Measurements from ENCODE around the gene MYO9A. TPM values are rescaled to one million over a fixed set of nuclear protein-coding genes. Genes with fewer than 3 reads are reported as not detected.

Gene MYO9A
- total RNA-seq, 1 donor from 2014 or later: 31.4 TPM

DNA sequence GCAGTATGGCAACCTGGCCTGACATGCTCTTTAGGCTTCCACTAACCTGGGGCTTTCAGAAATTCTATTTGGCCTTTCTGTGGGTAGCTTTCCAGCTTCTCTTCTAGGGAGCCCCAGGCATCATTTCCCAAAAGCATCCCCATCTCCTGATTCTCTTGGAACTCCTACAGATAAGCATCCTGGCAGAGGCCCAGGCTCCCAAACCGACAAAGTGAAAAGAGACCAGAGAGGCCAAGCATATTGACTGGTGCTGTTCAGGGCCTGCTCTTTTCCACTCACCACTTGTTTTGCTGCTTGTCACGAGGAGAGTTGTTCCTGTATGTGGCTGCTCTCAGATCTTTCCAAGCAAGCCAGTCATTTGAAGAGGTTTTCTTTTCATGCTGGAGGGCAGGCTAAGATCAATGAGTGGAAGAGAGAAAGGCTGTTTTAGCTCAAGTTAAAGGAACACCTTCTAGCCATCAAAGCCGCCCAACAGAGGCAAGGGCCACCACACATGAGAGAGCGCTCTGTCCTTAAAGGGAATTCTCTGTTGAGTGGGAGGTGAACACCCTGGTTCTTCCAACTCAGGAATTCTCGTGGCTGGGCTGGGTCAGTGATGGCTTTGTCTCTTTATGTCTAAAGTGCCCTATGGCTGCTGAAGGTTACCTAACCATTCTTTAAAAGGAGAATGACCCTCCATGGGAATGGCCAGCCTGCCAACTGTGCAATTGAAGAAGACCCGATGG is 338.7 kb downstream of the MYO9A start:
- DNase-seq (ENCODE audit: low spot score): no peak
- intact Hi-C loops (cut with DNase I): no loop called here

DNA sequence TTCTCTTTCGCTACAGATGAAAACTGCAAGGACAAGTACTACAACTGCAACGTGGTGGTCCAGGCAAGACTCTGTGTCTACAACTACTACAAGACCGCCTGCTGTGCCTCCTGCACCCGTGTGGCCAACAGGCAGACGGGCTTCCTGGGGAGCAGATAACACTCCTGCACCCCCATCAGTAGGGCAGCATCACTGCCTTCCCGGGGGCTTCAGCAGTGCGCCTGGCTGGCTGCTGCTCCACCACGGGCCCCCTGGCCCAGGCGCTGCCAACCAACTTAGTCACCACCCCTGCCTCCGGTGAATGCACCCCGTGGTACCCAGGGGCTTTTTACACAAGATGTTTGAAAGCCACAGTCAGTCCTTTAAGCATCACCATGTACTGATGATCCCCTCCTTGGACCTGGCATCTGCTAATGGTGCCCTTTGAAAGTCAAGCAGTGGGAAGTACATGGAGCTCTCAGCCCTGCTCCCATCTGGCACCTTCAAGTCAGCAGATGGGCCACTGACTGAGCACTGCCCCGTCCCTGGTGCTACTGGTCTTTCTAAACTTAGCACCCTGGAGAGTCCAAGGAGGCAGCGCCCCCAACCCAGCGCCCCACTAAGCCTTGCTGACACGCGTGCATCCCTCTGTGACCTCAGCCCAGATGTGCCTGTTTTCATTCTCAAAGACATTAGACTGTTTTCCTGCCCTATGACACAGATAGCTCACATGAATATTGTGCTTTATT is 340.6 kb downstream of the MYO9A start:
- no peak for DNase-seq (ENCODE audit: low spot score)
- intact Hi-C loops (cut with DNase I): no loop called here

DNA sequence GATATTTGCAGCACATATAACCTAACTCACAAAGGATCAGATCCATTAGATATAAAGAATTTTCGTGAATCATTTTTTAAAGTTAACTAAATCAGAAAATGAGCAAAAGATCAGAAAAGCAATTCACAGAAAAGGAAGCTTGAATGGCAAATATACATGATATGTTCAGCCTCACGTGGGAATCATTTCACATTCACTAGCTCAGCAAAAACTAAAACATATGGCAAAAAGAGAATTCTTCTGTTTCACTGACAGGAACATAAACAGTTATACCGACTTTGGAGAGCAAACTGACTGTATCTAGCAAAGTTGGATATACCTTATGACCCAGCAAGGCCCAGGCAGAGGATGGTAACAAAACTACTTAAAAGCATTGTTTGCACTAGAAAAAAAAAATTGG is 341.6 kb downstream of the MYO9A start:
- intact Hi-C loops (cut with DNase I): no loop called here
- no peak for DNase-seq (ENCODE audit: low spot score)

DNA sequence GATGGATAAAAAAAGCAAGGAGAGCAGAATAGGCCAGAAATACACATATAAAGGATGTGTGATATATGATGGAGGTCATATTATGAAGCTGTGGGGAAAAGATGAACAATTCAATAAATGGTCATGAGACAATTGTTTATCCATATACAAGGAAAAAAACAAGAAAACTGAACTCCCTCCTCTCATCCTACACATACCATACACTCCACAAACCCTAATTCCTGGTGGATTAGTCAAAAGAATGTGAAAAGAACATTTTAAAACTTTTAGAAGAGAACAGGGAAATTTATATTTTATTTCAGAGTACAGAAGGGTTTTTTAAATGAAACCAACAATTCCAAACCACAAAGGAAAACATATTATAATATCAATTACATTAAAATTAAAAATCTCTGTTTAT is 342.1 kb downstream of the MYO9A start:
- DNase-seq (ENCODE audit: low spot score): no peak
- intact Hi-C loops (cut with DNase I): no loop called here

DNA sequence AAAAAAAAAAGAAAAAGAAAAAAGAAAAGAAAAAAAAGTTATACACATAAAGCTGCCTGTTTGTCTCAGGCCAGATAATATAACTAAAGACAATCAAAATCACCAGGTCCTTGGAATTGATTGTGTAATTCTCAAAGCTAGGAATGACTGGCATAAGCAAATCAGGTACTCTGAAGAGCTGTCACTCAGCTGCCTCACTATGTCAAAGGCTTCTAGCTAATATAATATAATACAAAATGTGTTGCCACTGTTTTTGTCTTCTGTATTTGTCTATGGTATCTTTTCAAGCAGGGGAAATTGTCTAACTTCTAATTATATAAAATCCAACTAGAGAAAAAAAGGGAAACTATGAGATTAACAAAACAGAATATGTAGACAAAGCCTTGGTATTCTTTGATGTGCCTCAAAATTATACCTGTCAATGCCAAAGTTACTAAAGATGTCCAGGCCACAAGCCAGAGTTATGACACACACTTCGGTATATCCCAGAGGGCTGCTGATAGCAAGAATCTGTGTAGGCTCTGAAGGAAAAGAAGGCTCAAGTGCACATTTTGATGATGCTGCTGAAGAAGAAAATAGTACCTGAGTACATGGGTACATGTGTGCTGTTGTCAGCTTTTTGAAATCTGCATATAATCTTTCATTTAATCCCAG is 344.6 kb downstream of the MYO9A start:
- intact Hi-C loops (cut with DNase I): no loop called here
- no peak for DNase-seq (ENCODE audit: low spot score)

Other genes starting within 250 kb of the MYO9A start
- gene SENP8, start 253 bp upstream of the MYO9A start, total RNA-seq: 4.2 TPM
- not detected for gene GRAMD2A, start 79.6 kb upstream of the MYO9A start, total RNA-seq
- gene PKM, start 113.0 kb upstream of the MYO9A start, total RNA-seq: 984 TPM
- gene PARP6, start 154.4 kb upstream of the MYO9A start, total RNA-seq: 34.6 TPM
- gene CELF6, start 202.0 kb upstream of the MYO9A start, total RNA-seq: 0.70 TPM

All from cardiac septum (tissue), 1 donor.